Stimulated activated CD8-positive, alpha-beta memory T cell treated with anti-CD3 and anti-CD28 coated beads, Interleukin-7, amount 100 ng/mL, for 1 hour (primary cell): ENCODE results near the gene TMTC1.

Experiments
- DNase-seq, 2 donors: peaks; one replicate each; pipeline ENCODE4 v3.0.0-alpha.2; 2020; ENCODE audit warnings: low read depth in 2 of 2

Gene TMTC1

GRCh38 chr12:29709496-29710040, 74.2 kb downstream of the TMTC1 start:
- DNase-seq: no peak

- no peak for DNase-seq
These were observed 74.7 kb downstream of the TMTC1 start for GRCh38 chr12:29709054-29709453.

DNA sequence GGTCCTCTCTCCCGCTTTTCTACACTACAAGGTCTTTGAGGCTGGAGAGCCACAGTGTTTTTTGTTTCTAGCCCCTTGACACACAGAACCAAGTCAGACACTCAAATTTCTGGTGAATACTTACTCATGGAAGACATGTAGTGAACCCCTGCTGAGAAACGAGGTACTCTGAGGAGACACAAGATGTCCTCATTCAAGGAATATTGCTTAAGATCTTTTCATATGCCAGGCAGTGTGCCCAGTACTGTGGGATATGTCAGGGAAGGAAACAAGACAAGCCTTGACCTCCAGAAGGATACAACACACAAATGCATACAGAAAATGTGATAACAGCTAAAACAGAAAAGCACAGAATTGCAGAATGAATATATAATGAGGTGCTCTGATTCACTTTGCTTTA, 75.9 kb downstream of the TMTC1 start:
- no peak for DNase-seq

DNA sequence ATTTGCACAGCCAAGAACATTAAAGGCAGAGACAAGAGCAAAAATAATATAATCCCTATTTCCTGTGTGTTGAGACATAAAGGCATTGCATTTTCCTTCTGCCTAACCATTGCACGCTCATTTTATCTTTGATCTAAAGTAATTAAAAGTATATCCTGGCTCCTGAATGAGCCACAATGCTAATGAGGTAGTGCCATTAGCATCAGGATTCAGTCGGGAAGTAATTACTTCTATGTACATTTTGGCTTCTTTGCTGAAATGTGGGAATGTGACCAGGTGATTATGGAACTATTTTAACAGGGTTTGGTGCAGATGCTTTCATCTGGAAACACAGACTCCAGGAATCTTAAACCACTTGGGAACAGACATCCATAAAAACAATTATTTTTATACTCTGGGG, 77.4 kb downstream of the TMTC1 start:
- no peak for DNase-seq

GRCh38 chr12:29703528-29703927, 80.2 kb downstream of the TMTC1 start:
- no peak for DNase-seq

GRCh38 chr12:29702972-29703371, 80.8 kb downstream of the TMTC1 start:
- no peak for DNase-seq

DNA sequence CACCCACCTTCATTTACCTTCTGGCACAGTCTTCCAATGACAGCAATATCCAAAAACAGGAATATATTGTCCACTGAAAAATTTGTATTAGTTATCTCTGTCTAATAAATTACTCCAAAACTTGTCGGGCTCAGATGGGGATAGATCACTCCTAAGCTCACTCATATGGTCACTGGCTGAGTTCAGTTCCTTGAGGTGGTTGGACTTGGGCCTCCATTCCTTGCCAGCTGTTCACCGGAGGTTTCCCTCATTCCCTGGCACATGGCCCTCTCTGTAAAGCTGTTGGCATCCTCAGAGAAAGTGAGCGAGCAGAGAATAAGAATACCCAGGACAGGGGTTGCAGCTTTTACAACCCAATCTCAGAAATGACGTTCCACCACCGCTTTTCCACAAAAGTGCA, 81.5 kb downstream of the TMTC1 start:
- no peak for DNase-seq

GRCh38 chr12:29700761-29701481, 82.8 kb downstream of the TMTC1 start:
- DNase-seq: no peak

GRCh38 chr12:29698756-29699155, 85.0 kb downstream of the TMTC1 start:
- DNase-seq: no peak

GRCh38 chr12:29695800-29696199, 87.9 kb downstream of the TMTC1 start:
- DNase-seq: no peak

DNA sequence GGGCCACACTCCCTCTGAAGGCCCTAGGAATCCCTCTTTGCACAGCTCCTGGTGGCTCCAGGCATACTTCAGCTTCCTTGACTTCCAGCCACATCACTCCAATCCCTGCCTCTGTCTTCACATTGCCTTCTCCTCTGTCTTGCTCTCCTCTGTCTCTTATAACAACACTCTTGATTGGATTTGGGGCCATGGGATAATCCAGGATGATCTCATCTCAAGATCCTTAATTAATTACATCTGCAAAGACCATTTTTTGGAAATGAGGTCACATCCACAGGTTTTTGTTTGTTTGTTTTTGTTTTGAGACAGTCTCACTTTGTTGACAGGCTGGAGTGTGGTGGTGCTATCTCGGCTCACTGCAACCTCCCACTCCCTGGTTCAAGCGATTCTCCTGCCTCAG, 88.7 kb downstream of the TMTC1 start:
- DNase-seq: no peak

DNA sequence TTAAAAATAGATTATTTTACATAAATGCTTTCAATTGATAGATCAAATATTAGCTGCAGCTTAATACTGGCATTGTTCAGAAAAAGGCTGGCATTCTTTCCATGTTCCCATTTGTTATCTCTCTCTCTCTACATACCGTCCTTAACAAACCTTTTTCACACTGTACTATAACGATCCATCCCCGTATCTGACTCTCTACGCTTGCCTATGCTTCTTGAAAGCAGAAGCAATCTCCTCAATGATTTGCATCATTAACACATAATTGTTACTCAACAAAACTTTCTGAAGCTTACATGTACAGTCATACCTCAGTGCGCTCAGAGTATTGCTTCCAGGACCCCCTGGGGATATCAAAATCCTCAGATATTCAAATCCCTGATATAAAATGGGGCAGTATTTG, 89.7 kb downstream of the TMTC1 start:
- no peak for DNase-seq

DNA sequence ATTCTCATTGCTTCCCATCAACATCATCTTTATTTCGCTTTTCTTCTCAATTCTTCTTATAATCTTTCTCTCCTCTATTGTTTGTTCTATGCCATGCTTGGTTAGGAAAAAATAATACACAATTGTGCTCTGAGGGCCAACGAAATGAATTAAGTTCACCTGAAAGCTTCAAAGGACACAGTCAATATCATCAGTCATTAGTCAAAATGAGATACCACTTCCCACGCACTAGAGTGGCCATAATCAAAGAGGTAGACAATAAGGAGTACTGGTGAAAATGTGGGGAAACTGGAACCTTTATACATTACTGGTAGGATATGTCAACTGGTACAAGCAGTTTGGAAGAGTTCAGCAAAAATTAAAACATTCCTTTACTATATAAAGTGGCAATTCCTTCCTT, 91.5 kb downstream of the TMTC1 start:
- DNase-seq: no peak

- no peak for DNase-seq
These were observed 92.4 kb downstream of the TMTC1 start for GRCh38 chr12:29691161-29691854.

DNA sequence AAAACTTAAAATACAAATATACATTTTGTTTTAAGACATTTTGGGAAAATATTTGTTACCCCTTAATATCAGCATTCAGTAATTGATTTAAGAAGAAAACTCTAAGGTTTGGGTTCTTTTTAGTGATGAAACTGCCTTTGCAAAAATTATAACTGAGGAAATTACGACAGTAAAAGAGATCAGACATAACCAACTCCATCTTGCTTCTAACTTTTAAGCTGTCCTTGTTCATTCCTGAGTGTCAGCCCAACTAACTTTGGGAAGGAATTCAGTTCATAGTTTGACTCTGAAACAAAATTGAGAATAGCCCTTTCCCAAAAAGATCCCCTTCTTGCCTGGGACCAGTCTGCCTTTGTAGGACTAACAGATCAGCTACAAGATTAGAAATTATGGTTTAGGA, 93.0 kb downstream of the TMTC1 start:
- no peak for DNase-seq

GRCh38 chr12:29688914-29689313, 94.8 kb downstream of the TMTC1 start:
- DNase-seq: no peak

- no peak for DNase-seq
These were observed 101.7 kb downstream of the TMTC1 start for GRCh38 chr12:29682088-29682487.

DNA sequence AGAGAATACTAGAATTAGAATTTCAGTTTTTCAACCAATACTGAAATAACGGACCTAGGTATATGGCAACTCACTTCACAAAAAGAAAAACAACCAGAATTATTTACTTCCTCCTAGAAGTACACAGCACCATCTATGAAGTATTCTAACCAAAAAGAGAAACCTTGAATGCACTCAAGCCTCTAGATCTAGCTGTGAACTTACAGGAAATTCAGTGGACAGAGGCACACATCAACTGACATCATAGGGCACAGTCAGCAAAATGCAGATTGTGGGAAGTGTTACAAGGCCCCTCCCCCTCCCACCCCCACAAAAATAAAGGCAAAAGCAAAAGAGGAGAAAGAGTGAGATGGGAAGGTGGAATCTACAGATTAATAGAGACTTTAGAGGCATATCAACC, 102.4 kb downstream of the TMTC1 start:
- DNase-seq: no peak

DNA sequence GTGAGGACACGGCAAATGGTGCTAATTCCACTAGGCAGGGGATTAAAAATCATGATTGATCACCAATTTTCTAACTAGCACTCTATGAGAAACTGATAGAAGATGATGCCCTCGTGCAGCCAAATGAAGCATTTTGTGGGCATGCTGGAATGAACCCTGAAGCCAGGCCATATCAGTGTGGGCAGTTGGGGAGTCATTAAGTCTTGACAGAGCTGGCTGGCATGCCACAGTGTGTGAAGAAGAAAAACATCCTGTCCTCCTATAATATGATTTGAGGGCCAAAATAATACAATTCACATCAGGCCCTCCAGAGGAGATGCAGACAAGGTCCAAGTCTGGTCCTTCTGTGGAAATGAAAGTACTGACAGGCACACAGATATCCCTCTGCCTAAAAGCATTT, 107.1 kb downstream of the TMTC1 start:
- no peak for DNase-seq

- no peak for DNase-seq
These were observed 109.3 kb downstream of the TMTC1 start for GRCh38 chr12:29674463-29674862.

- no peak for DNase-seq
These were observed 110.4 kb downstream of the TMTC1 start for GRCh38 chr12:29673346-29673745.

GRCh38 chr12:29672580-29672979, 111.2 kb downstream of the TMTC1 start:
- no peak for DNase-seq

DNA sequence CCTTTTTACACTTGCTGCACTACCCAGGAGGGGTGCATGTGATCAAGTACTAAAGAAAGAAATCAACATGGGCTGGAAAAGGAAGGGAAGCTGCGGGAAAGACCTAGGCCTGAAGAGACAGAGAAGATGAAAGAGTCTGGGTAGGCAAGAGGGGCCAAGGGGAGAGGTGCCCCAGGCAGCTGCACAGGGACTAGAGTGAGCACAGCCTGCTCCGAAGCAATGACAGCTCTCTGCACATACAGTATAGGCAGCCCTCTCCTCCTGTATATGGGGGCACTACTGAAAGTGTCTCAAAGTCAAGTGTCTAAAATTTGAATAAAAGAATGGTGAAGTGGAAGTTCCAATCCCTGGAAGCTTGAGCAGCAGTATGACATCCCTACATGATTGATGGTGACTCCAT, 112.0 kb downstream of the TMTC1 start:
- DNase-seq: no peak
